ENCODE data around the gene UTF1. TPM values are rescaled to one million over a fixed set of nuclear protein-coding genes. Genes with fewer than 3 reads are reported as not detected.

UTF1 gene
- total RNA-seq, 2 donors from 2014 or later = 0.21 TPM; not detected in 1

DNA sequence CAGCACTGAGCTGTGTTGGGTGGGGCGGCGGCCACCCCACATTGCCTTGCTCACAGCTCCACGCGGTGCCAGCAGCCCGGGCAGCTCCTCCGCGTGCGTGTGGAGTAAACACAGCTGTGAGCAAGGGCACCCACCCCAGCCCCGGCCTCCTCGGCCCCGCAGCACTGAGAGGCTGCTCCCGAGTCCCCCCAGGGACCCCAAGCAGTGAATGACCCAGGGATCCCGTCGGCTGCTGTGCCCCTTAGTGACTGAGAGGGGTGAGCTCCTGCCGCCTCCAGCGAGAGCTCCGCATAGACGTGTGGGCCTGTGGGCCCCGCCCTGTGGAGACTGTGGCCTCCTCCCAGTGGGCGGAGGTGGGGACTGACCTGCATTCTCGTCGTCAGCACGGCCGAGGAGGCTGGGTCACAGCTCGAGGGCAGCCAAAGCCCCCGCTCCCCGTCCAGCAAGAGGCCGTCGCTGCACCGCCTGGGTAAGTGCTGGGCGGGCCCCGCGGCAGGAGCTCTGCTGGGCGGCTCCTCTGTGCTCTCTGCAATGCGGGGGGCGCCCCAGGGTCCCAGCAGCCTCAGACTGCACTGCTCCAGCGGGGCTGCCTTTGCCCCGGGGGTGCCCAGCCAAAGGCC is 29.9 kb upstream of the UTF1 start:
- H3K36me3 Mint-ChIP-seq (ENCODE audit: insufficient read depth in 2 of 2) = no peaks in the 10 kb centered on the region
- H3K27me3 Mint-ChIP-seq (ENCODE audit: low read depth) = no peaks in the 10 kb centered on the region
- no peak for ATAC-seq (replicated peaks in 1 of 2)
- H3K27ac Mint-ChIP-seq = no peak overlapping the region
- no peaks in the 10 kb centered on the region for H3K9me3 Mint-ChIP-seq
- no peak overlapping the region for H3K4me3 Mint-ChIP-seq
- no peaks in the 10 kb centered on the region for H3K4me1 Mint-ChIP-seq (ENCODE audit: low read depth)
- DNase-seq = no peak

DNA sequence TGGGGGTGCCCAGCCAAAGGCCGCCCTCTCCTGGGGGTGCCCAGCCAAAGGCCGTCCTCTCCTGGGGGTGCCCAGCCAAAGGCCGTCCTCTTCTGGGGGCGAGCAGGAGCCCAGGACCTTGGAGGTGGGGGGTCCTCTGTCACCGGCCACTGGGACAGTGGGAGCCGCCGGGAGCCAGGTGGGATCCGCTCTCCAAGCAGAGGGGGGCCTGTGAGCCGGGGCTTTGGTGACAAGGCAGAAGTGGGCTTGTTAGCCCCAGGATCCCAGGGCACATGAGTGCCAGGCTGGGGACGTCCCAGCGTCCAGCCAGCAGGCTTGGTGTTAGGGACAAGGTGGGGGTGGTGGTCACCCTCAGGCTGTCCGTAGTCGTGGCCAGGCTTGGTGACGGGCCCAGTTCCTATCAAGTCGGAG is 29.4 kb upstream of the UTF1 start:
- DNase-seq (no peak), ATAC-seq (replicated peaks in 1 of 2) (no peak)
- Mint-ChIP-seq H3K36me3 (ENCODE audit: insufficient read depth in 2 of 2) (no peaks in the 10 kb centered on the region), H3K4me1 (ENCODE audit: low read depth) (no peaks in the 10 kb centered on the region), H3K9me3 (no peaks in the 10 kb centered on the region), H3K27ac (no peak overlapping the region), H3K4me3 (no peak overlapping the region), H3K27me3 (ENCODE audit: low read depth) (no peaks in the 10 kb centered on the region)

DNA sequence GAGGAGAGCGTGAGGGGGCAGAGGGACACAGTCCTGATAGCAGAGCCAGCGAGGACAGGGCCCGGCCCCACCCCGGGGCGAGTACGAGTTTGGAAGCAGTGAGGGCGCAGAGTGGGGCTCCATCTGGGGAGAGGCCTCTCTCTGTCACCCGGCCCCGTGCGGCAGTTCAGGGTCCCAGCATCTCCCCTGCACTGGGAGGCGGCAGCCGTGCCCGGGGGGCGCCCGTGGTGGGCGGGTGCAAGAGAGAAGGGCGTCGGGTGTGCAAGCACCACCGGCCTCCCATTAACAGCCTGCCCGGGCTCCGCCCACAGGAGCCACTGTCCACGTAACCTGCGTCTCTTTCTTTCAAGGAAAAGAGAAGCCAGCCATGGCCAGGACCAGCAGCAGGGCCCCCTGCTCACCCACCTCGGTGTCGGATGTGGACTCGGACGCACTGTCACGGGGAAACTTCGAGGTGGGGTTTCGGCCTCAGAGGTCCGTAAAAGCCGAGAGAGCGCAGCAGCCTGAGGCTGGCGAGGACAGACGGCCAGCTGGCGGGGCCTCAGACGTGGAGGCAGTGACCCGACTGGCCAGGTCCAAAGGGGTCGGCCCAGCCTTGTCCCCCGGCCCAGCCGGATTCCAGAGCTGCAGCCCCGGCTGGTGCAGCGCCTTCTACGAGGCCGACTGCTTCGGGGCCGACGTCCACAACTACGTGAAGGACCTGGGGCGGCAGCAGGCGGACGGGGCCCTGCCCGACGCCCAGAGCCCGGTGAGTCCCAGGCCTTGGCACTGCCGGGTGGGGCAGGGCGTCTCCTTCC is 28.7 kb upstream of the UTF1 start:
- Mint-ChIP-seq H3K4me3 (no peak overlapping the region), H3K9me3 (no peaks in the 10 kb centered on the region)

DNA sequence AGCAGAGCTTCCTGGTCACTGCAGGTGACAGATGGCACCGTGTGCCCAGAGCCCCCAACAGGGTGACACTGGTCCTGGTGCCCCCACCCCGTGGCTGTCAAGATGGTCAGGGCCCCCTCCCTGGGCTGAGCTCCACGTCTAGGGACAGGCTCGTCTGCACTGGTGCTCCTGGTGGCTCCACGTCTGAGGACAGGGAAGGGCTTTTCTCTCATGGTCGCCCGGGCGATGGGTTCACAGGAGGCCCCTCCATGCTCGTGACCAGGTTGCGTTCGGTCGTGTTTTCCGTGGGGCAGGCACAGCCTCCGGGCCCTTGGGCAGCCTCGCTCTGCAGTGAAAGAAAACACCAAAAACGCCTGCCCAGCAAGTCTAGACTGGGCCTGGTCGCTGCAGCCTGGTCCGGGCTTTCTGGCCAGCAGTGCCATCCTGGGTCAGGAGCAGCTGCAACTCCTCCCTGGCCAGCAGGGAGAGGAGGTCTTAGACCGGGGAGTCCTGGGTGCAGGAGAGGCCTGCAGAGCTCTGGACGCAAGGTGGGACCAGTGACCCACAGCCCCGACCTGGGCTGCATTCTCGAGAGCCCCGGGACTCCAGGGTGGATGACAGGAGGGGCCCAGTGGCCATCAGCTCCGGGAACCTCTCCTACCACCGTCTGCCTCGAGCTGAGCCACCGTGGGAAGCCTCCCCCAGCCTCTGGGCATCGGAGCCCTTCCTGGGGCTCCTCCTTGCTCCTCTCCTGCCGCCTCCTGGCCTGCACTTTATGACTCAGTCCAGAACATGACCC is 27.9 kb upstream of the UTF1 start:
- ATAC-seq (replicated peaks in 1 of 2) (no peak), DNase-seq (no peak)
- Mint-ChIP-seq H3K27ac (no peak overlapping the region), H3K36me3 (ENCODE audit: insufficient read depth in 2 of 2) (no peaks in the 10 kb centered on the region), H3K9me3 (no peaks in the 10 kb centered on the region), H3K4me3 (no peak overlapping the region), H3K27me3 (ENCODE audit: low read depth) (no peaks in the 10 kb centered on the region), H3K4me1 (ENCODE audit: low read depth) (no peaks in the 10 kb centered on the region)

More for the DNA sequence above, 28.7 kb upstream of the UTF1 start:
- DNase-seq = no peak
- Mint-ChIP-seq H3K27ac (no peak overlapping the region), H3K4me1 (ENCODE audit: low read depth) (no peaks in the 10 kb centered on the region), H3K27me3 (ENCODE audit: low read depth) (no peaks in the 10 kb centered on the region), H3K36me3 (ENCODE audit: insufficient read depth in 2 of 2) (no peaks in the 10 kb centered on the region)
- no peak for ATAC-seq (replicated peaks in 1 of 2)

DNA sequence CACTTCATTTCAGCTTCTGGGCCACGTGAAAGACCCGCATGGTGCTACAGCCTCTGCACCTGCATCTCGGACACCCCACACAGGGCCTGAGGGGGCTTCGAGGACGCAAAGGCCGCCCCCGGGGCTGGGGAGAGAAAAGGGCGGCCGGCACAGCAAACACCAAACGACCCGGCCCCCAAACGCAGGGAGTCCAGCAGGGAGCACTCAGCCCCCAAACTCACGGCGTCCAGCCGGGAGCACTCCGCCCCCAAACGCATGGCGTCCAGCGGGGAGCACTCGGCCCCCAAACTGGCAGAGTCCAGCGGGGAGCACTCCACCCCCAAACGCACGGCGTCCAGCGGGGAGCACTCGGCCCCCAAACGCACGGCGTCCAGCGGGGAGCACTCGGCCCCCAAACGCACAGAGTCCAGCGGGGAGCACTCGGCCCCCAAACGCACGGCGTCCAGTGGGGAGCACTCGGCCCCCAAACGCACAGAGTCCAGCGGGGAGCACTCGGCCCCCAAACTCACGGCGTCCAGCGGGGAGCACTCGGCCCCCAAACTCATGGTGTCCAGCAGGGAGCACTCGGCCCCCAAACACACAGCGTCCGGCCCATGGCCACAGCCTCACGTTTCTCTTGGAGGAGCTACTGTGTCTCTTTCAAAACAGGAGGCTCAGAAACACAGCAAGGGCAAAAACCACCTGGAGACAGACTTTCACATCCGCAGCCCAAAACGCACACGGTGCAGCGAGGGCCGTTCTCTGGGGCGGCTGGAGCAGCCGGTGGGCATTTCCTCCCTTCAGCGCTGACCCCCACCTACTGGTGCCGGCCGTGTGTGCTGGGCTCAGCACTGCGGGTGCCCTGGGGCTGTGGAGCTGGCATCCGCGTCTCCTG is 27.0 kb upstream of the UTF1 start:
- H3K27me3 Mint-ChIP-seq (ENCODE audit: low read depth) = no peaks in the 10 kb centered on the region
- H3K4me1 Mint-ChIP-seq (ENCODE audit: low read depth) = no peaks in the 10 kb centered on the region
- H3K36me3 Mint-ChIP-seq (ENCODE audit: insufficient read depth in 2 of 2) = no peaks in the 10 kb centered on the region
- H3K27ac Mint-ChIP-seq = no peak overlapping the region
- H3K4me3 Mint-ChIP-seq = no peak overlapping the region
- ATAC-seq (replicated peaks in 1 of 2) (no peak), DNase-seq (no peak)
- H3K9me3 Mint-ChIP-seq = no peaks in the 10 kb centered on the region

DNA sequence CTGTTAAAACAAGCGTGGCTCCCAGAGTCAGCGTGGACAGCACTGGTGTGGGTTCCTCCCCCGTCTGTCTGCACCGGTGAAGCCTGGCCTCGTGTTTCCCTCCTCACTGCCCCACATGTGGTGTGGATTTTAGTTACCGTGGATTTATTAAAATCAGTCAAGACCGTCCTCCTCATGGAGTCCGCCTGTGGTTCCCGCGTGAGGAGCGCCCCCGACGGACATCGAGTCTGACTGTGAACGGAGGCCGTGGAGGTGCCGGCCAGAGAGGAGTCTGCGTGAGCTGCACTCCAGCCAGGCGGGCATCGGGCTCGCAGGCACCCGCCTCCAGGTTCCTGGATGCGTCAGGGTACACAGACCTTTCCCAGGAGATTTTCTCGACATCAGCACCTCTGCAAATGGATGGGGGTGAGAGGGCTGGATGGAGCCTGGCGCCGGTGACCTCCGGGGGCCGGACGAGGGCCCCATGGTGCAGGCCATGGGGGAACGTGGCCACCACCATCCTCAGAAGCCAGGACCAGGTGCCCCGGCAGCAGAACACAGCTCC is 26.3 kb upstream of the UTF1 start:
- Mint-ChIP-seq H3K9me3 (no peaks in the 10 kb centered on the region), H3K27ac (no peak overlapping the region), H3K36me3 (ENCODE audit: insufficient read depth in 2 of 2) (no peaks in the 10 kb centered on the region), H3K4me3 (no peak overlapping the region), H3K27me3 (ENCODE audit: low read depth) (no peaks in the 10 kb centered on the region), H3K4me1 (ENCODE audit: low read depth) (no peaks in the 10 kb centered on the region)
- no peak for DNase-seq
- no peak for ATAC-seq (replicated peaks in 1 of 2)

DNA sequence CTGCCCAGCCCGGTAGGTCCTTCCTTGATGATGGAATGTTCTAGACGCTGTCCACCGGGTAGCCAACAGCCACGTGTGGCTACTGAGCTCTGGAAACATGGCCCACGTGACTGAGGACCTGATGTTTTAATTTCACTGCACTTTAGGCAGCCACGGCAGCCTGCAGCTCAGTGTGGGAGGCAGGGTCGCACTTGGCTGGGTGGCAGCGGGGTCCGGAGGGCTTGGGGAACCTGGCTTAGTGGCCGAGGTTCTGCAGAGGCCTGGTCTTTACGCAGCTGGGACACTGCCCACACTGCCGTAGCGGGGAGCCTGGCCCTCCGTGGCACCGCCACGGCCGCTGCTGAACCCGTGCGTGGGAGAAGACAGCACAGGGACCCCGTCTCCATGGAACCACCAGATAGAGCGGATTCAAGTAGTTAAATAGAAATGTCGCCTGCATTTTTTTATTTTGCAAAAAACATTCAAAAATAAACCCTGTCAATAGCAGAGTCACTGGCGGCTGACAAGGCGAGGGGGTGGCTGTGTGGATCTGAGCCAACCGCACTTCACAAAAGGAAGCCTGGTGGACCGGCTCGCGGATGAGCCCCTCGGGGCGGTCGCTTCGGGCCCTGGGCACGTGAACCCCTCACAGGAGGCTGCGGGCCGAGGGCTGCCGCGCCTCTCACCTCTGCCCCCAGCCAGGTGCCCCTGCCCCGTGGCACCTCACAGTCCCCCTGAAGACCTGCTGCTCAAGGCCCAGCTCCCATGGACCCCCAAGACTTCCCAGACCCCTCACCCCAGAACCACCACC is 25.6 kb upstream of the UTF1 start:
- no peaks in the 10 kb centered on the region for H3K36me3 Mint-ChIP-seq (ENCODE audit: insufficient read depth in 2 of 2)
- DNase-seq (no peak), ATAC-seq (replicated peaks in 1 of 2) (no peak)
- no peaks in the 10 kb centered on the region for H3K9me3 Mint-ChIP-seq
- H3K27me3 Mint-ChIP-seq (ENCODE audit: low read depth) = no peaks in the 10 kb centered on the region
- H3K4me3 Mint-ChIP-seq = no peak overlapping the region
- H3K27ac Mint-ChIP-seq = no peak overlapping the region
- H3K4me1 Mint-ChIP-seq (ENCODE audit: low read depth) = no peaks in the 10 kb centered on the region

DNA sequence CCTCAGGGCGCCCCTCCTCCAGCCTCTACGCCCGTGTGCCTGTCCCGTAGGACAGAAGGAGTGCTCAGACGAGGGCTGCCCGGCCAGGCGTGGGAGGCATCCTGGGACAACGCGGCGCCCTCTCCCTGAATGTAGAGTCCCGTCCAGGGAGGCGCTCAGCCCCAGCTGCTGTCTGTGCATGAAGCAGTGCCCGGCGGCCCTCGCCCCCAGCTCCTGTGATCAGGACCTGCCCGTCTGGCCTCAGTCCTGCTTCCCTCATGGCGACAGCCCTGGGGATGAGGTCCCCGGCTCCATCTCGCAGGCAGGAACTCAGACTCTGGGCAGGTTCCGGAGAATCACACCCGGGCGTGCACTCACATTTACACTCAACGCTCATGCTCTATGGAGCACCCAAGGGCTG is 24.9 kb upstream of the UTF1 start:
- no peak overlapping the region for H3K27ac Mint-ChIP-seq
- no peak for DNase-seq

DNA sequence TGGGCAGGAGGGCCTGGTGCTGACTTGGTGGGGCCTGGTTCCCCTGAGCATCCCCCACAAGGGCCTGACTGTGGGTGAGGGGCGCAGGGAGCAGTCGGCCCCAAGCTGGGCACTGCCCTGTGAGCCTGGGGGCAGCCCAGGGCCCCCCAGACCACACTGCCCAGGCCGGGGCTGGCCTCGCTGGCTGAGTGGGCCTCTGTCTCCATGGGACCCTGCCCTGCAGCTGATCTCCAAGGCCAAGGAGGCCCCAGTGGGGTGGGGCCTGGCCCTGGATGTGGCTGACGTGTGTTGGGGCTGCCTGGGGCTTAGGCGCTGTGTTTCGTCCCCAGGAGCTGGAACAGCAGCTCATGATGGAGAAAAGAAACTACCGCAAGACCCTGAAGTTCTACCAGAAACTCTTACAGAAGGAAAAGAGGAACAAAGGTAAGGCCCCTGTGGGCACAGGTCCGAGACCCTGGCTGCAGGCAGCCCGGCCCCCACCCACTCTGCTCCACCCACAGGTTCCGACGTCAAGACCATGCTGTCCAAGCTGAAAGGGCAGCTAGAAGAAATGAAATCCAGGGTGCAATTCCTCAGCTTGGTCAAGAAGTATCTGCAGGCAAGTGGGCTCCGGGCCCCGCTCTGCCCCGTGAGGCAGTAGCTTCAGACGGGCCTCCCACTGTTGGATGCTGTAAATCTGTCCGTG is 23.5 kb upstream of the UTF1 start:
- Mint-ChIP-seq H3K27me3 (ENCODE audit: low read depth) (no peaks in the 10 kb centered on the region), H3K27ac (no peak overlapping the region), H3K9me3 (no peaks in the 10 kb centered on the region), H3K36me3 (ENCODE audit: insufficient read depth in 2 of 2) (no peaks in the 10 kb centered on the region), H3K4me1 (ENCODE audit: low read depth) (no peaks in the 10 kb centered on the region), H3K4me3 (no peak overlapping the region)
- ATAC-seq (replicated peaks in 1 of 2) (no peak), DNase-seq (no peak)

More for the DNA sequence above, 24.9 kb upstream of the UTF1 start:
- H3K4me3 Mint-ChIP-seq = no peak overlapping the region
- H3K9me3 Mint-ChIP-seq = no peaks in the 10 kb centered on the region
- no peaks in the 10 kb centered on the region for H3K27me3 Mint-ChIP-seq (ENCODE audit: low read depth)
- no peak for ATAC-seq (replicated peaks in 1 of 2)
- H3K36me3 Mint-ChIP-seq (ENCODE audit: insufficient read depth in 2 of 2) = no peaks in the 10 kb centered on the region
- H3K4me1 Mint-ChIP-seq (ENCODE audit: low read depth) = no peaks in the 10 kb centered on the region

DNA sequence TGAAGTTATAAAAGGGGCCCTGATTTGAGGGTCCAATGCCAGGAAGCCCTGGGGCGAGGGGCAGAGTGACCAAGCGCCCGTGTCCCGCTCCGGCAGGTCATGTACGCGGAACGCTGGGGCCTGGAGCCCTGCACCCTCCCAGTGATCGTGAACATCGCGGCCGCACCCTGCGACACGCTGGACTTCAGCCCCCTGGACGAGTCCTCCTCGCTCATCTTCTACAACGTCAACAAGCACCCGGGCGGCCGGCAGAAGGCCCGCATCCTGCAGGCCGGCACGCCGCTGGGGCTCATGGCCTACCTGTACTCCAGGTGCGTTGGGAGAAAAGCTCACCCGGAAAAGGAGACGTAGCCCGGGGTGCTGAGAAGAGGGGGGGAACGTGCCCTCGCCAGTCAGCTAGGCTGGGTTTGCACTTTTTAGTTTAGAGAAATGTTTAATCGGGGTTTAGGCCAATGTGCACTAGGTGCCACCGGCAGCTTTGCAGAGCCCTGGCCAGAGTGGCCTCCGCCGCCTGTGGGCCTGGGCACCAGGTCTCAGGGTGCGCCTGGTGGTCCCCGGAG is 22.9 kb upstream of the UTF1 start:
- Mint-ChIP-seq H3K9me3 (no peaks in the 10 kb centered on the region), H3K36me3 (ENCODE audit: insufficient read depth in 2 of 2) (no peaks in the 10 kb centered on the region), H3K4me3 (no peak overlapping the region), H3K27ac (no peak overlapping the region), H3K27me3 (ENCODE audit: low read depth) (no peaks in the 10 kb centered on the region), H3K4me1 (ENCODE audit: low read depth) (no peaks in the 10 kb centered on the region)
- DNase-seq (no peak), ATAC-seq (replicated peaks in 1 of 2) (no peak)

DNA sequence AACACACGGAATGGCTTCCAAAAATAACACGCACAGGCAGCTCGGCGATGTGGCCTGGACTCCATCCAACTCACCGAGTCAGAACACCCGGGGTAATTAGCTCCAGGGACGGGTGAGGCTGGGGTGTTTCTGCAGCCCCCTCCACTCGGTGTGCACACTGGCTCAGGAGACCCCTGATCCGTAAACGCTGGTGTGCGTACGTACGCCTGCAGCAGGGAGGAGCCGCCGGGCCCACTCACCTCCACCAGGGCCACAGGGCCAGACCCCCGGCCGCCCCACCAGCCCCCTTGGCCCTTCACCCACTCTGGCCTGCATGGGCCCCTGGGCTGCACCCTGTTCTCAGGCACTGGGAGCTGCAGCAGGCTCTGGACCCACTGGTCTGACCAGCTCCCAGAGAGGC is 22.4 kb upstream of the UTF1 start:
- H3K4me1 Mint-ChIP-seq (ENCODE audit: low read depth) = no peaks in the 10 kb centered on the region
- H3K9me3 Mint-ChIP-seq = no peaks in the 10 kb centered on the region
- no peak for DNase-seq
- ATAC-seq (replicated peaks in 1 of 2) = no peak
- H3K27me3 Mint-ChIP-seq (ENCODE audit: low read depth) = no peaks in the 10 kb centered on the region
- H3K27ac Mint-ChIP-seq = no peak overlapping the region
- H3K4me3 Mint-ChIP-seq = no peak overlapping the region
- H3K36me3 Mint-ChIP-seq (ENCODE audit: insufficient read depth in 2 of 2) = no peaks in the 10 kb centered on the region

Measured in activated T-cell treated with anti-CD3 and anti-CD28 coated beads, Interleukin-2, amount 50 U/mL, for 72 hours (primary cell).